GM19240 (cell line): ENCODE measurements around the gene NFKB2.

ENCODE experiments used
- DNase-seq: peaks from one replicate; pipeline ENCODE4 v3.0.0; 2011; ENCODE audit warnings: low spot score; ENCODE audit not compliant: insufficient read length

The NFKB2 gene

DNA sequence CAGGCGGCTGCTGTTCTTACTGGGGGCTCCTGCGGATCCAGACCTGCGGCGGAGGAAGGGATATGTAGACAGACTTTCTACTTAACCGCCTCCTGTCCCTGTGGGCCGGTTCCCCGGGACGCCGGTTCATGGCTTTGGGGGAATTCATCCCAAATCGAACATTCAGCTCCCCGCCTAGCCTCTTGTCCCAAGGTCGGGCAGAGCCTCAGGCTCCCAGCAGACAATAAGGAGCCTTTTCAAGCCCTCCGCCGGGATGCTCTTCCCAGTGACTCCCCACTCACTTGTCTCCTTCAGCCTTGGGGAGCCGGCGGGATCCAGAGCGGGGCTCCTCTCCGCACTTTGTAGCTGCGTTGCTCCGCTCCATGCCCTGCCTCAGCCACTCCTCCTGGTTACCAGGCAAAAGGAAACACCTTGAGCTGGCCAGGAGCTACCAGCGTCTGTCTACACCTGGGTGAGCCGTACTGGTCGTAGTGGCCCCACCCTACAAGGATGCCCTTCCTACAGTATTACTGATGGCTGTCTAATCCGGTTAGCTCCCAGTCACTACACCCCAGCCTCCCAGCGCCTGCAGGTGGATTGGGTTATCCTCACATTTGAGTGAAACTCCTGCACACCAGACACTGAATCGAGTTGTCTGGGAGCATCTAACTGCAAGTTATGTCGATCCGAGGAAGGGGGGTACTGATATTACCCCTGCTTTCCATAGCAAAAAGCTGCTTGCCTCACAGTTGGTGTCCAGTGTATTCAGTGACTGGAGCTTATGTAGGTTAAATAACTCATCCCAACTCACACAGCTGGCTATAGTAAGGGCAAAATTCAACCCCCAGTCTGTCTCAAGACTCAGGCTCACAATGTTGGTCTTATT, 55.8 kb downstream of the NFKB2 start, which contains the start of gene C10orf95:
Gene C10orf95, minus strand, starts transcription at position 439 of the 865 bp plus-strand sequence. CDS start 450 bp downstream, outside the sequence.
- DNase-seq = no peak
